ENCODE data around the gene RALGDS. TPM values are rescaled to one million over a fixed set of nuclear protein-coding genes. Genes with fewer than 3 reads are reported as not detected.
A peak's percentile ranks its signal among the peaks of the same experiment; 100 is the strongest.

RALGDS gene
- total and polyA plus RNA-seq, 9 of the 15 experiments (the other 6 are each of a cell fraction or from before 2014, with no cell fraction given), result 0.75 to 43.3 (median 27.1) TPM

DNA sequence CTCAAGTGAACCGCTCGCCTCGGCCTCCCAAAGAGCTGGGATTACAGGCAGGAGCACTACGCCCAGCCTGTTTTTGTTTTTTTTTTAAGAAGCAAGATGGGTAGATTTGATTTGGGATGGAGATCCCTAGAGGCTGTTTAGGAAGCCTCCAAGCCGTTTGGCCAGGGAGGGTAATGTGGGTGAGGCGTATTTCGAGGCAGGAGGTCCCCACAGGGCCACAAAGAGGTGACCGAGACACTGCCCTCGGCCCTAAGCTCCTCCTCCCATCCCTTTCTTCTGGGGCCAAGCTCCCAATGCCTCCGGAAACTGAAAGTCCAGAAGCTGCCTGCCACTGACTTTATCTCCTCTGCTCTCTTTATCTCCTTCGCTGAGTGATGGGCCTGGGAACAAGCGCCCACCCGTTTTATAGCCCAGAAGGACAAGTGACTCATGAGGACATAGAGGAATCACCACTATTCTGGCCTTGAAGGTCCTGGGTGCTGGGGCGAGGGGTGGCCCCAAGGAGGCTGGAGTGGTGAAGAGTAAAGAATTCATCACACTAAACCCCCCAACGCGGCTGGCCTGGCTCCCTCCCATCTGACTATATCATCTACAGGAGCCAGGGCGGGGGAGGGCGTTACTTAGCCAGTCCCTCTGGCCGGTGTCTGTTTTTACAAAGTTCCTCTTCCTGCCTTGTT lies 2.0 kb upstream of the RALGDS start (continued):
- no peak for TF ChIP-seq ZNF133 (CRISPR knock-in tag; IDR thresholded peaks at IDR 0.05)
- TF ChIP-seq, protein P1, sequence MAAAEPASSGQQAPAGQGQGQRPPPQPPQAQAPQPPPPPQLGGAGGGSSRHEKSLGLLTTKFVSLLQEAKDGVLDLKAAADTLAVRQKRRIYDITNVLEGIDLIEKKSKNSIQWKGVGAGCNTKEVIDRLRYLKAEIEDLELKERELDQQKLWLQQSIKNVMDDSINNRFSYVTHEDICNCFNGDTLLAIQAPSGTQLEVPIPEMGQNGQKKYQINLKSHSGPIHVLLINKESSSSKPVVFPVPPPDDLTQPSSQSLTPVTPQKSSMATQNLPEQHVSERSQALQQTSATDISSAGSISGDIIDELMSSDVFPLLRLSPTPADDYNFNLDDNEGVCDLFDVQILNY (CRISPR knock-in tag; IDR thresholded peaks at IDR 0.05), result no peak
- TF ChIP-seq HDAC1 (IDR thresholded peaks at IDR 0.05), result peak in 1 of 2 experiments; percentile 86; a peak in 2 of 4 replicates
- peak; percentile 63; the same call in 1 of the 2 replicates for TF ChIP-seq ZBED1 (IDR thresholded peaks at IDR 0.05)
- no peak for TF ChIP-seq ZNF79 (CRISPR knock-in tag; IDR thresholded peaks at IDR 0.05; ENCODE audit: low read depth)
- no peak for TF ChIP-seq FOXK1 (CRISPR knock-in tag; IDR thresholded peaks at IDR 0.05; ENCODE audit: borderline replicate concordance)
- TF ChIP-seq ZSCAN29 (IDR thresholded peaks at IDR 0.05), result no peak
- TF ChIP-seq, protein P2, sequence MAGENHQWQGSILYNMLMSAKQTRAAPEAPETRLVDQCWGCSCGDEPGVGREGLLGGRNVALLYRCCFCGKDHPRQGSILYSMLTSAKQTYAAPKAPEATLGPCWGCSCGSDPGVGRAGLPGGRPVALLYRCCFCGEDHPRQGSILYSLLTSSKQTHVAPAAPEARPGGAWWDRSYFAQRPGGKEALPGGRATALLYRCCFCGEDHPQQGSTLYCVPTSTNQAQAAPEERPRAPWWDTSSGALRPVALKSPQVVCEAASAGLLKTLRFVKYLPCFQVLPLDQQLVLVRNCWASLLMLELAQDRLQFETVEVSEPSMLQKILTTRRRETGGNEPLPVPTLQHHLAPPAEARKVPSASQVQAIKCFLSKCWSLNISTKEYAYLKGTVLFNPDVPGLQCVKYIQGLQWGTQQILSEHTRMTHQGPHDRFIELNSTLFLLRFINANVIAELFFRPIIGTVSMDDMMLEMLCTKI (IDR thresholded peaks at IDR 0.05; ENCODE audit: partially characterized antibody), result no peak
- no peak for TF ChIP-seq ELF1 (tag; IDR thresholded peaks at IDR 0.05)
- TF ChIP-seq, protein P3, sequence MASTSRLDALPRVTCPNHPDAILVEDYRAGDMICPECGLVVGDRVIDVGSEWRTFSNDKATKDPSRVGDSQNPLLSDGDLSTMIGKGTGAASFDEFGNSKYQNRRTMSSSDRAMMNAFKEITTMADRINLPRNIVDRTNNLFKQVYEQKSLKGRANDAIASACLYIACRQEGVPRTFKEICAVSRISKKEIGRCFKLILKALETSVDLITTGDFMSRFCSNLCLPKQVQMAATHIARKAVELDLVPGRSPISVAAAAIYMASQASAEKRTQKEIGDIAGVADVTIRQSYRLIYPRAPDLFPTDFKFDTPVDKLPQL (IDR thresholded peaks at IDR 0.05; ENCODE audit: extremely low read depth, insufficient read length), result no peak
- TF ChIP-seq FIP1L1 (IDR thresholded peaks at IDR 0.05; ENCODE audit: low read depth, low read length, poor library complexity, severe bottlenecking), result no peak
- TF ChIP-seq, protein P4, sequence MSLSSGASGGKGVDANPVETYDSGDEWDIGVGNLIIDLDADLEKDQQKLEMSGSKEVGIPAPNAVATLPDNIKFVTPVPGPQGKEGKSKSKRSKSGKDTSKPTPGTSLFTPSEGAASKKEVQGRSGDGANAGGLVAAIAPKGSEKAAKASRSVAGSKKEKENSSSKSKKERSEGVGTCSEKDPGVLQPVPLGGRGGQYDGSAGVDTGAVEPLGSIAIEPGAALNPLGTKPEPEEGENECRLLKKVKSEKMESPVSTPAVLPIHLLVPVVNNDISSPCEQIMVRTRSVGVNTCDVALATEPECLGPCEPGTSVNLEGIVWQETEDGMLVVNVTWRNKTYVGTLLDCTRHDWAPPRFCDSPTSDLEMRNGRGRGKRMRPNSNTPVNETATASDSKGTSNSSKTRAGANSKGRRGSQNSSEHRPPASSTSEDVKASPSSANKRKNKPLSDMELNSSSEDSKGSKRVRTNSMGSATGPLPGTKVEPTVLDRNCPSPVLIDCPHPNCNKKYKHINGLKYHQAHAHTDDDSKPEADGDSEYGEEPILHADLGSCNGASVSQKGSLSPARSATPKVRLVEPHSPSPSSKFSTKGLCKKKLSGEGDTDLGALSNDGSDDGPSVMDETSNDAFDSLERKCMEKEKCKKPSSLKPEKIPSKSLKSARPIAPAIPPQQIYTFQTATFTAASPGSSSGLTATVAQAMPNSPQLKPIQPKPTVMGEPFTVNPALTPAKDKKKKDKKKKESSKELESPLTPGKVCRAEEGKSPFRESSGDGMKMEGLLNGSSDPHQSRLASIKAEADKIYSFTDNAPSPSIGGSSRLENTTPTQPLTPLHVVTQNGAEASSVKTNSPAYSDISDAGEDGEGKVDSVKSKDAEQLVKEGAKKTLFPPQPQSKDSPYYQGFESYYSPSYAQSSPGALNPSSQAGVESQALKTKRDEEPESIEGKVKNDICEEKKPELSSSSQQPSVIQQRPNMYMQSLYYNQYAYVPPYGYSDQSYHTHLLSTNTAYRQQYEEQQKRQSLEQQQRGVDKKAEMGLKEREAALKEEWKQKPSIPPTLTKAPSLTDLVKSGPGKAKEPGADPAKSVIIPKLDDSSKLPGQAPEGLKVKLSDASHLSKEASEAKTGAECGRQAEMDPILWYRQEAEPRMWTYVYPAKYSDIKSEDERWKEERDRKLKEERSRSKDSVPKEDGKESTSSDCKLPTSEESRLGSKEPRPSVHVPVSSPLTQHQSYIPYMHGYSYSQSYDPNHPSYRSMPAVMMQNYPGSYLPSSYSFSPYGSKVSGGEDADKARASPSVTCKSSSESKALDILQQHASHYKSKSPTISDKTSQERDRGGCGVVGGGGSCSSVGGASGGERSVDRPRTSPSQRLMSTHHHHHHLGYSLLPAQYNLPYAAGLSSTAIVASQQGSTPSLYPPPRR (CRISPR knock-in tag; IDR thresholded peaks at IDR 0.05; ENCODE audit: borderline replicate concordance), result no peak
- no peak for TF ChIP-seq DACH1 (IDR thresholded peaks at IDR 0.05; ENCODE audit: partially characterized antibody)
- TF ChIP-seq, protein P5, sequence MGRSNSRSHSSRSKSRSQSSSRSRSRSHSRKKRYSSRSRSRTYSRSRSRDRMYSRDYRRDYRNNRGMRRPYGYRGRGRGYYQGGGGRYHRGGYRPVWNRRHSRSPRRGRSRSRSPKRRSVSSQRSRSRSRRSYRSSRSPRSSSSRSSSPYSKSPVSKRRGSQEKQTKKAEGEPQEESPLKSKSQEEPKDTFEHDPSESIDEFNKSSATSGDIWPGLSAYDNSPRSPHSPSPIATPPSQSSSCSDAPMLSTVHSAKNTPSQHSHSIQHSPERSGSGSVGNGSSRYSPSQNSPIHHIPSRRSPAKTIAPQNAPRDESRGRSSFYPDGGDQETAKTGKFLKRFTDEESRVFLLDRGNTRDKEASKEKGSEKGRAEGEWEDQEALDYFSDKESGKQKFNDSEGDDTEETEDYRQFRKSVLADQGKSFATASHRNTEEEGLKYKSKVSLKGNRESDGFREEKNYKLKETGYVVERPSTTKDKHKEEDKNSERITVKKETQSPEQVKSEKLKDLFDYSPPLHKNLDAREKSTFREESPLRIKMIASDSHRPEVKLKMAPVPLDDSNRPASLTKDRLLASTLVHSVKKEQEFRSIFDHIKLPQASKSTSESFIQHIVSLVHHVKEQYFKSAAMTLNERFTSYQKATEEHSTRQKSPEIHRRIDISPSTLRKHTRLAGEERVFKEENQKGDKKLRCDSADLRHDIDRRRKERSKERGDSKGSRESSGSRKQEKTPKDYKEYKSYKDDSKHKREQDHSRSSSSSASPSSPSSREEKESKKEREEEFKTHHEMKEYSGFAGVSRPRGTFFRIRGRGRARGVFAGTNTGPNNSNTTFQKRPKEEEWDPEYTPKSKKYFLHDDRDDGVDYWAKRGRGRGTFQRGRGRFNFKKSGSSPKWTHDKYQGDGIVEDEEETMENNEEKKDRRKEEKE (IDR thresholded peaks at IDR 0.05; ENCODE audit: borderline replicate concordance in 1 of 2, control insufficient read depth in 1 of 2, low read depth in 2 of 2, low read length in 1 of 2), result no peak
- TF ChIP-seq ZNF184 (CRISPR knock-in tag; IDR thresholded peaks at IDR 0.05), result no peak
